ENCODE measurements around the gene MREG. TPM values are rescaled to one million over a fixed set of nuclear protein-coding genes. Genes with fewer than 3 reads are reported as not detected.
A peak's percentile ranks its signal among the peaks of the same experiment; 100 is the strongest.
"Not testable (repeated sequence)": the region's sequence is repeated elsewhere in the genome, so short reads cannot be mapped to it uniquely, and the experiment has no call there.

Gene MREG
- total RNA-seq, 2 experiments from 2014 or later, result 16.2 to 26.7 TPM

DNA sequence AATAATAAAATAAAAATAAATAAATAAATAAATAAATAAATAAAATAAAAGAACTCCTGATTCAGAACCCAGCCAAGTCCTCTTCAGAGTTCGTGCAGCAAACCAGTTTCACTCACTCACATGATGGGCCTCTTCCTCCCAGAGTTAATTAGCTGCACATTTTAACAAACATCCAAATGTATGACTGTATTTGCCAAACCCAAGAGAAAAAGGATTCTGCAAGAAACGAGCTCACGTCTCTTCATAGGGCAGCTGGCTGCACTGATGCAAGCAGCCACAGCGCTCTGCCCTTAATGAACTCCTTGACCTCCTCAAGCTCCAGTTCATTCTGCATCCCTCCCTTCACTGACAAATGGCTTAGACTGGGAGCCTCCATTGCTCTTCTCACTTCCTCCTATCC lies 55.1 kb downstream of the MREG start:
- Mint-ChIP-seq H3K27ac (no peak overlapping the region), H3K9me3 (ENCODE audit: low read depth) (no peaks in the 10 kb centered on the region), H3K4me1 (no peaks in the 10 kb centered on the region), H3K27me3 (no peaks in the 10 kb centered on the region), H3K4me3 (no peak overlapping the region), H3K36me3 (peaks cover 28% of the 10 kb centered on the region)
- ATAC-seq (no peak), DNase-seq (no peak)
- CTCF ChIA-PET, result interaction anchor here (1.2 to 1.3 kb wide), 2 partner anchors 8 kb away, joined by 3 to 4 read pairs; no protein-coding TSS in a partner anchor

DNA sequence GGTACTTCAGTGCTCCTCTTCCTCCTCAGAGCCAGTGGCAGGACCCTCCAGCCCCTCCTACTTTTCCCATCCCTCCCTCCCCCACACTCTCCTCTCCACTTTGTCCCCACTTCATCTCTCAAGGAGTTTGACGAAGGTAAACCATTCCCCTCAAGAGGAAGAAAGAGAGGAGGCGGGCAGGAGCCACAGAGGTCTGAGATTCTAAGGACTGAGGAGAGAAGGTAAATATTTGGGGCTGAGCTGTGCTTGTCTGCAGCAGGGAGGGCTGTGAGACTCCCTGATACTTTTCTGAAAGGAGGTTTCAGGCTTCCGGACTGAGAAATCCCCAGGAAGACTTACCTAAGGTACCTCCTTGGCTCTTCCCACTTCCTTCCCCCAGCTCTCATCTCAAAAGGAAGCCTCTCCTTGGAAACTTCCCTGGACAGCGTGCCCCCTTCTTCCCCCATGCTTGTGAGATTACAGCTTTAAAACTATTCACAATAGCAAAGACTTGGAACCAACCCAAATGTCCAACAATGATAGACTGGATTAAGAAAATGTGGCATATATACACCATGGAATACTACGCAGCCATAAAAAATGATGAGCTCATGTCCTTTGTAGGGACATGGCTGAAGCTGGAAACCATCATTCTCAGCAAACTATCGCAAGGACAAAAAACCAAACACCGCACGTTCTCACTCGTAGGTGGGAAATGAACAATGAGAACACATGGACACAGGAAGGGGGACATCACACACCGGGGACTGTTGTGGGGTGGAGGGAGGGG lies 55.8 kb downstream of the MREG start:
- CTCF ChIA-PET, result interaction anchor here (1.2 to 1.3 kb wide), 2 partner anchors 7 to 9 kb away, joined by 3 to 4 read pairs; no protein-coding TSS in a partner anchor
- not testable (repeated sequence) for H3K9me3 Mint-ChIP-seq (ENCODE audit: low read depth)

DNA sequence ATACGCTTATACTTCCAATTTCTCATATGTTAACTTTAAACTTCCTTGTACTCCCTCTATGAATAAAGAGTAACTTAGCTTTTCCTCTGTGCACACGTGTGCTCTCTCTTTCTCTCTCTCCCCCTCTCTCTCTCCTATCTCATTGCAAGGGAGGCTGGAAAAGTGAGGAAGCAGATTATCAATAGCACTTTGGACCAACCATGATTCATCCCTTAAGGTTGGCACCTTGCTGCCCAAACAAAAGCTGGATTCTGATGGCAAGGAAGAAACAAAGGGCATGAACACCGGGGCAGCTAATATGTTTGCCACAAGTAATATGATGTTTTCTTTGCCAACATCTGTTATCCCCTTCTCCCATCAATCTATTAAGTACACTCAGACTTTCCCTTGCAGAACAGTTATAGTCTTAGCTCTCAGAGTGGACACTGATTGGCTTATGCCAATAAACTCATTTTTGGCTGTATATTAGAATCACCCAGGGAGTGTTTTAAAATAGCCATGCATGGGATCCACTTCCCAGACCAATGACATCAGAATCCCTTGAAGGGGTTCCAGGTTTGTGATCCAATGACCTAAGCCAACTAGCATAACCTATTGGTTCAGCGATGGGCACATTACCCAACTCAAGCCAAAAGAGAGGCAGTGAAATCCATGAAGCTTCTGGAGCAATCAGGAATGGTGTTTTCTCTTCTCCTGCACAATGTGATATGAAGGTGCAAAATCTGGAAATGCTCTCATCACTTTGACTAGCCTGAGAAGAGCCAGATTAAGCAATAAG lies 60.3 kb downstream of the MREG start:
- Mint-ChIP-seq H3K4me1 (peaks cover 3% of the 10 kb centered on the region), H3K27ac (no peak overlapping the region), H3K36me3 (peaks cover 16% of the 10 kb centered on the region), H3K4me3 (no peak overlapping the region), H3K27me3 (no peaks in the 10 kb centered on the region), H3K9me3 (ENCODE audit: low read depth) (no peaks in the 10 kb centered on the region)
- DNase-seq (no peak), ATAC-seq (no peak)
- CTCF ChIA-PET, result interaction anchor here (0.6 to 4.6 kb wide), 5 partner anchors 10 to 70 kb away, joined by 3 to 71 read pairs (median 6); no protein-coding TSS in a partner anchor

More for the DNA sequence above, 55.8 kb downstream of the MREG start:
- H3K4me1 Mint-ChIP-seq, ATAC-seq, H3K27ac Mint-ChIP-seq, H3K27me3 Mint-ChIP-seq, DNase-seq, H3K4me3 Mint-ChIP-seq: not testable (repeated sequence)
- peaks cover 28% of the 10 kb centered on the region for H3K36me3 Mint-ChIP-seq

DNA sequence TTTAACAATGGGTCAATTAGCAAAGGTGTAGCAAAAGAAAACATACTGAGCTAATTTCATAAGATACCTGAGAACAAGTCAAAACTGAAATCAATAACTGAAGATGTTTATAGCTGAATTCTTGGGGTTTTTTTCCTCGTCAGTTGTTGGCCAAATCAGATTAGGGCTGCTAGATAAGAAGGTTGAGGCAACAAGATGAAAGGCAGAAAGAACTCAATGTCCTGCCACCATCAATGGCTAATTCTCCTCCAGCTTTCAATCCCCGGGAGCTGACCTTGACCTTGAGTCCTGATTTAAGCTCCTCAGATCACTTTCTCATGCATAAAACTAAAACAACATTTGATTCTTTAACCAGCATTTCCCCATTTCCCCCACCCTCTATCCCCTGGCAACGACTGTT lies 61.8 kb downstream of the MREG start:
- Mint-ChIP-seq H3K4me3 (no peak overlapping the region), H3K27me3 (no peaks in the 10 kb centered on the region), H3K4me1 (peaks cover 3% of the 10 kb centered on the region), H3K27ac (no peak overlapping the region), H3K36me3 (peaks cover 14% of the 10 kb centered on the region), H3K9me3 (ENCODE audit: low read depth) (no peaks in the 10 kb centered on the region)
- DNase-seq, result no peak
- CTCF ChIA-PET, result interaction anchor here (0.8 to 4.6 kb wide), 8 partner anchors 10 to 71 kb away, joined by 3 to 71 read pairs (median 13); partner anchors contain the start of gene MREG
- no peak for ATAC-seq

DNA sequence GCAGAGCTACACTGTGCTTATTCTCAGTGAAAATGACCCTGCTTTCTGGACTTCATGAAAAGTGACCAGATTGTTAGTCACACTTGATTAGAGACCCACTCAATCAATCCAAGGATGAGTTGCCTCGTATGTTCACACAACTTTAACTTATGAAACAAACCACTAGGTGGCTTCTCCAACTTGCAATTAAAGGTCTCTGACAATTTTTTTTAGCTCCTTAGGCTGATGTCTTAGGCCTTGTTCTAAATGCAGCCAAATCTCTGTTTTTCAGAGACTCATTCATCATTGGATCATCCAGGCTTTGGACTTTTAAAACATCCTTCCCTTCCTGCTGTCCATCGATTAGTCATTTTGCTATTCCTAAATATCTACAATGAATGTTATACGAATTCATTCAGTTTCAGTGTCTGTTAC lies 63.4 kb downstream of the MREG start:
- DNase-seq, result no peak
- Mint-ChIP-seq H3K27ac (no peak overlapping the region), H3K36me3 (peaks cover 16% of the 10 kb centered on the region), H3K4me1 (peaks cover 3% of the 10 kb centered on the region), H3K27me3 (no peaks in the 10 kb centered on the region), H3K4me3 (no peak overlapping the region), H3K9me3 (ENCODE audit: low read depth) (no peaks in the 10 kb centered on the region)
- peak; percentile 90 for ATAC-seq
- CTCF ChIA-PET, result interaction anchor here (0.7 to 4.6 kb wide), 21 partner anchors 8 to 134 kb away, joined by 3 to 71 read pairs (median 4); partner anchors contain the start of gene MREG

DNA sequence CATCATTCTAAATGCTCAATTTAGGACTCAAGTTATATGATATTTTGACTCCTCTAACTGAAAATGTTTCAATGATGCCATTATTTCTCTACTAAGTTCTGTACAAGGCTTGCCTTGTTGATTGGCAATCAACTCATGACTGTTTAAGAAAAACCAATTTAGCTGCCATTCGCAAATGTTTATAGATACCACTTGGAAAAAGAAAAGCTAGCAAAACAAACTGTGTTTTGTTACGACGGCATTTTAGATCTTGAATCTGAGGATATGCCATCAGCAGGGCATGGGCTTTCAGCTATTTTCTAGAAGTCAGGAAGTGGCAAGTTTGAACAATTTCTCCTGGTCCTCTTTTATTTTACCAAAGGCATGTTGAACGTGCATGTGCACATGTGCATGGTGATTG lies 65.3 kb downstream of the MREG start:
- no peak for DNase-seq
- H3K9me3 Mint-ChIP-seq (ENCODE audit: low read depth), result no peaks in the 10 kb centered on the region
- no peak overlapping the region for H3K27ac Mint-ChIP-seq
- CTCF ChIA-PET, result interaction anchor here (0.6 to 3.7 kb wide), 4 partner anchors 16 to 85 kb away, joined by 3 to 14 read pairs (median 5); no protein-coding TSS in a partner anchor
- H3K36me3 Mint-ChIP-seq, result peaks cover 17% of the 10 kb centered on the region
- no peaks in the 10 kb centered on the region for H3K27me3 Mint-ChIP-seq
- H3K4me1 Mint-ChIP-seq, result peaks cover 3% of the 10 kb centered on the region
- no peak for ATAC-seq
- H3K4me3 Mint-ChIP-seq, result no peak overlapping the region

DNA sequence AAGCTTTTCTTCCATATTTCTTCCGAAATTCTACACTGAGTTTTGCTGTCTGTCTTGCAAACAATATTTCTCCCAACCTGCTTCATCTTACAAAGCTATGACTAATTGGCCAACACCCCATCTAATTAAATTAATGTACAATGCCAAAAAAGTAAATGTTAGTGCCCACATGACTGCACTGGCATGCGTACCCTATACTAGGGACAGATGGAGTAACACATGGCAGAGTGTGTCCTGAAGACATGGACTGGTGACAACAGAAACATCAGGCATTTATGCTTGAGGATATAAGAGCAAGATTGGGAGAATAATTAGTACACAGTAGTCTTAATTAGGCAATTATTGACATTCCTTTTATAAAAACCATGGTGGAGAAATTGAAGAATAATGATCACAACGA lies 66.8 kb downstream of the MREG start:
- Mint-ChIP-seq H3K36me3 (peaks cover 17% of the 10 kb centered on the region), H3K4me1 (peaks cover 3% of the 10 kb centered on the region), H3K27ac (no peak overlapping the region), H3K9me3 (ENCODE audit: low read depth) (no peaks in the 10 kb centered on the region), H3K27me3 (no peaks in the 10 kb centered on the region), H3K4me3 (no peak overlapping the region)
- ATAC-seq, result no peak
- DNase-seq, result no peak
- CTCF ChIA-PET, result interaction anchor here (1.3 to 3.7 kb wide), 2 partner anchors 15 to 38 kb away, joined by 3 to 14 read pairs; no protein-coding TSS in a partner anchor

DNA sequence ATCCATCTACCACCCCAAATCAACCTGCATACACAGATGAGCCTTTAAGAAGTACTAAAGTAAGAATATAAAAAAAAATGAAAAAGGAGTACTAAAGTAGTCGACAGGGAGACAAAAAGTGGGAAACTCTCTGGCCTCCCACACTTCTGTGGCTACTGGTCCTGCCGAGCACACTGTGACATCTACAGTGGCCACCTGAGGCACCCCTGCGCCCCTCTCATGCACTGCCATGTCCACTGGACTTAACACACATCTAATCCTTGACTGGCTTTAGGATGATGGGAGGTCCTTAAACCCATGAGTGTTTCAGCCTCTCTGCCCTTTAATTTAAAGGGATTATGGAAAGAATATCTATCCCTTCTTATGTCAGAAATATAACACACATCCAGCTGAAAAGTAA lies 71.2 kb downstream of the MREG start:
- no peak for DNase-seq
- CTCF ChIA-PET, result interaction anchor here (0.9 kb wide), 1 partner anchor 9 kb away, joined by 4 read pairs; no protein-coding TSS in a partner anchor
- Mint-ChIP-seq H3K27me3 (no peaks in the 10 kb centered on the region), H3K4me1 (no peaks in the 10 kb centered on the region), H3K9me3 (ENCODE audit: low read depth) (no peaks in the 10 kb centered on the region), H3K36me3 (peaks cover 20% of the 10 kb centered on the region), H3K27ac (no peak overlapping the region), H3K4me3 (no peak overlapping the region)
- no peak for ATAC-seq

DNA sequence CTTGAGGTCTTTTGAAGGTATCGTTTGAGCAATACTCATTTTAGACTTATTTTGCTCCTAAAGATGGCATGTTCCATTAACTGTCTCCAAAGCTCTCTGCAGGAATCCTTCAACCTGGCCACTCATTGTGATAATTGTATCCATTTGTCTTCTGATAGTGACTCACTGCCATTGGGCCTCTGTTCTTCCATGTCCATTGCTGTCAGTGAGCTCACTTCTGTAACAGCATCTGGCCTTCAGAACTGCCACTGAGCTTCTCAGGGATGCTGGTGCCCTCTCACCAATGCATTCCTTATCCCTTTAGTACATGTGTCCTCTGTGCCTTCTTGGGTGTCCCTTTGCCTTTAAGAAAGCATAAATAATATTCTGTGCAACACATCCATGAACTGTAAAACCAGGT lies 71.6 kb downstream of the MREG start:
- H3K4me1 Mint-ChIP-seq, result no peaks in the 10 kb centered on the region
- ATAC-seq (no peak), DNase-seq (no peak)
- peaks cover 20% of the 10 kb centered on the region for H3K36me3 Mint-ChIP-seq
- no peak overlapping the region for H3K27ac Mint-ChIP-seq
- CTCF ChIA-PET, result no interaction called here
- H3K27me3 Mint-ChIP-seq, result no peaks in the 10 kb centered on the region
- no peak overlapping the region for H3K4me3 Mint-ChIP-seq
- no peaks in the 10 kb centered on the region for H3K9me3 Mint-ChIP-seq (ENCODE audit: low read depth)

DNA sequence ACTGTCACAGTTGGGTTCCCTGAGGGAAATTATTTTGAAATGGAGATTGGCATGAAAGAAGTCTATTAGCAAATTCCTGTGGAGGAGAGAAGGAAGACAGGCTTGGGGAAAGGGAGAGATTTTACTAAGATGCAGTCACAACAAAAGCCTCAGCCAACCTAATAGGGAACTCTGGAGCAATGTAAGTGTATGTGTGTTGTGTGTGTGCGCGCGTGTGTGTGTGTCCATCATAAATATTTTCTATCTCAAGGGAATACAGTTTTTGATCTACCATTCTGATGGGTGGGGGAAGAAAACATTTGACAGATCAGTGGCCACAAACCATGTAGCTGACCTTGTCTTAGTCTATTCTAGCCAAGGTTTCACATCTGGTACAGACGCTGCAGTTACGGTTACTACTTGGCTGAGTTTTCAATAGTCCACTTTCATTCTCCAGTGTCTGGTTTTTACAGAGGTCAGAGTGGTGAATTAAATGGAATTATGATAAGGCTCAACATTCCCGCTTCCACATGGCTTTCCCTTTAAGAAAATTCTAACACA lies 72.6 kb downstream of the MREG start:
- ATAC-seq (no peak), DNase-seq (no peak)
- no peaks in the 10 kb centered on the region for H3K9me3 Mint-ChIP-seq (ENCODE audit: low read depth)
- peaks cover 17% of the 10 kb centered on the region for H3K36me3 Mint-ChIP-seq
- CTCF ChIA-PET, result no interaction called here
- no peak overlapping the region for H3K27ac Mint-ChIP-seq
- H3K4me3 Mint-ChIP-seq, result no peak overlapping the region
- H3K4me1 Mint-ChIP-seq, result no peaks in the 10 kb centered on the region
- no peaks in the 10 kb centered on the region for H3K27me3 Mint-ChIP-seq

DNA sequence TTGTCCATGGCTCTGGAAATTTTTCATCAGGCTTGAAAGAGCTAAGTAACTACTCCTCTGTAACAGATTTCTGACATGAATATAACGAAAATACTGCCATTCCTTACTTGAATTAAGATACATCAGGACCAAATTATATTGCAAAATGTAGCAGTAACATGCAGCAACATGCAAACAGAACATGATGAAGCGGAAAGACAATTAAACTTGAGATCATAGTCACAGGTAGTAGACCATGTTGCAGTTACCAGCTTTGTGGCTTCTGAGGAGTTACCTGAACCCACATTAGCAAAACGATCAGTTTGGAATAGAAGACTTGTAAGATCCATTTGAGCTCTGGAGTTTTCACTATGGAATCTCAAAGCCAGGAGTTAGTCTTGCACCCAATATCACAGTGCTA lies 76.2 kb downstream of the MREG start:
- DNase-seq (no peak), ATAC-seq (no peak)
- CTCF ChIA-PET, result interaction anchor here (3.2 kb wide), 1 partner anchor 13 kb away, joined by 12 read pairs; no protein-coding TSS in a partner anchor
- Mint-ChIP-seq H3K4me1 (no peaks in the 10 kb centered on the region), H3K36me3 (peaks cover 10% of the 10 kb centered on the region), H3K27me3 (no peaks in the 10 kb centered on the region), H3K9me3 (ENCODE audit: low read depth) (no peaks in the 10 kb centered on the region), H3K4me3 (no peak overlapping the region), H3K27ac (no peak overlapping the region)

DNA sequence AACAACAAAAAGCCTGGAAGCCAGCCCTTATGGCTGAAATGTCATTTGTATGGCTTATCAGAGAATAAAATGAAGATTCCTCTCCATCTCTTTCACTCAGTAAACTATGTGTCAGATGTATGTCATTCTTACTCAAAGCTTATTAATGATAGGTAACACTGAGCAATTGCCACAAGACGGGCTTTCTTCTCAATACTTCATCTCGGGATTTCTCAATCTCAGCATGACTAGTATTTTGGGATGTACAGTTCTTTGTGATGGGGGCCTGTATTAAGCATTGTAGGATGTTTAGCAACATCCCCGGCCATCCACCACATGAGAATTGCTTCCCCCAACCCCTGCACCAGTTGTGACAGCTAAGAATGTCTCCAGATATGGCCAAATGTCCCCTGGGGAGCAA lies 80.2 kb downstream of the MREG start:
- Mint-ChIP-seq H3K27me3 (peaks cover 3% of the 10 kb centered on the region), H3K27ac (no peak overlapping the region), H3K36me3 (no peaks in the 10 kb centered on the region), H3K4me1 (peaks cover 16% of the 10 kb centered on the region), H3K4me3 (no peak overlapping the region), H3K9me3 (ENCODE audit: low read depth) (no peaks in the 10 kb centered on the region)
- ATAC-seq, result no peak
- CTCF ChIA-PET, result interaction anchor here (1.1 to 2.9 kb wide), 6 partner anchors 10 to 479 kb away, joined by 3 to 14 read pairs (median 4); no protein-coding TSS in a partner anchor
- DNase-seq, result no peak

DNA sequence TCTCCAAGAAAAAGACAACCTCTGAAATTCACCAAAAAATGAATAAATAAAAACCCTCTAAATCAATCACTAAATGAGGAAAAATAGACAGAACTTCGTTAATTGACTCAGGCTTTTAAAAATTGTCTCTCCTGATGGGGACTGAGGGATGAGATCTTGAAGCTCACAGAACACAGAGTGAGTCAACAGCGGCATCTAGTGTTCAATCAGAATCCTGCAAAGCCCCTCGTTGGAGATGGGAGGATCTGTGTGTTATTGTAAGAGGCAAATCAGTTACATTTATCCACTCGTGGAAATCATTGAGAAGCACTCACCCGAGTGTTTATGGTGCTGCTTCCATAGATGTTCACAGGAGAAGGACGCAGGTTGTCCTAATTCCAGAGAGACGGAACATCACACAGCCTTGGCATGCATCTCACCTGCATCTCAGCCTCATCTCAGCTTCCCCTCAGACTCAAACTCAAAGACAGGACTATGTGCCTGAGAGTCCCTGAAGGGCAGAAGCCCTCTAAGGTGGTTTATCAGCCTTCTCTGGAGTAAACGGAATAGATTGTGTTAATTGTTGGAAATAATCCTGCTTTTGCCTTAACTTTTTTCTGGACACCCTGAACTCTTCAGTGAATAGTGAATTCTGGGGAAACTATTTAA lies 82.0 kb downstream of the MREG start:
- CTCF ChIA-PET, result interaction anchor here (0.6 to 2.9 kb wide), 23 partner anchors 8 to 647 kb away, joined by 3 to 14 read pairs (median 4); partner anchors contain the start of gene ATIC
- DNase-seq (peak; percentile 72), ATAC-seq (peak; percentile 73)
- Mint-ChIP-seq H3K4me1 (peaks cover 16% of the 10 kb centered on the region), H3K27ac (no peak overlapping the region), H3K27me3 (peaks cover 3% of the 10 kb centered on the region), H3K9me3 (ENCODE audit: low read depth) (no peaks in the 10 kb centered on the region), H3K36me3 (no peaks in the 10 kb centered on the region), H3K4me3 (no peak overlapping the region)

Data from activated CD8-positive, alpha-beta memory T cell treated with anti-CD3 and anti-CD28 coated beads, Interleukin-2, amount 10 ng/mL, durations not matched to agents 7 days and 5 days (primary cell).